WTC11 (cell line): ENCODE results near the gene FBP1. TPM values are rescaled to one million over a fixed set of nuclear protein-coding genes. Genes with fewer than 3 reads are reported as not detected.

ENCODE experiments used
- ATAC-seq: fragments of 200-7000 bp; cut with Tn5 transposase; 2 replicates; pipeline ENCODE4 v1.10.0; 2021; ENCODE audit warnings: mild to moderate bottlenecking, moderate library complexity
- CTCF ChIA-PET: fragments of 300-600 bp; sonication (Branson Sonifier 250); formaldehyde crosslinking; loops from one replicate; lab custom pipeline; 2021; ENCODE audit warnings: antibody characterized with exemption; lab: Charles Lee
- POLR2A ChIA-PET: fragments of 350-600 bp; sonication (Branson Sonifier 250); formaldehyde crosslinking; loops from one replicate; lab custom pipeline; 2021; ENCODE audit warnings: antibody characterized with exemption; lab: Charles Lee
- DNase-seq: peaks from one replicate; pipeline ENCODE4 v3.0.0; 2021; ENCODE audit warnings: low spot score
- H3K27ac Mint-ChIP-seq: 2 replicates; pipeline ENCODE4 v1.8.0; 2021; ENCODE audit warnings: mixed read lengths
- H3K27me3 Mint-ChIP-seq: 2 replicates; pipeline ENCODE4 v1.8.0; 2021; ENCODE audit warnings: low read depth, mild to moderate bottlenecking, moderate library complexity, mixed read lengths
- H3K36me3 Mint-ChIP-seq: 2 replicates; pipeline ENCODE4 v1.8.0; 2021; ENCODE audit warnings: mixed read lengths
- H3K4me1 Mint-ChIP-seq: 2 replicates; pipeline ENCODE4 v1.8.0; 2022; ENCODE audit warnings: mixed read lengths
- H3K4me3 Mint-ChIP-seq: 2 replicates; pipeline ENCODE4 v1.8.0; 2021; ENCODE audit warnings: mild to moderate bottlenecking, moderate library complexity, mixed read lengths
- H3K9me3 Mint-ChIP-seq: 2 replicates; pipeline ENCODE4 v1.8.0; 2021; ENCODE audit warnings: mixed read lengths
- ATF1 ChIP-seq: sonication (generic); formaldehyde crosslinking; IDR thresholded peaks from 2 replicates; pipeline ENCODE4 v1.8.1; 2023; ENCODE audit warnings: mild to moderate bottlenecking, moderate library complexity, missing genetic modification reagents
- CREM ChIP-seq: sonication (generic); formaldehyde crosslinking; IDR thresholded peaks from 2 replicates; pipeline ENCODE4 v1.8.1; 2022; ENCODE audit warnings: mild to moderate bottlenecking, missing genetic modification reagents, moderate library complexity
- ELF4 ChIP-seq: sonication (generic); formaldehyde crosslinking; IDR thresholded peaks from 2 replicates; pipeline ENCODE4 v1.8.1; 2022; ENCODE audit warnings: low read depth, mild to moderate bottlenecking, moderate library complexity, missing genetic modification reagents
- ESRRA ChIP-seq: sonication (generic); formaldehyde crosslinking; IDR thresholded peaks from 2 replicates; pipeline ENCODE4 v1.8.1; 2022; ENCODE audit warnings: mild to moderate bottlenecking, missing genetic modification reagents, borderline replicate concordance
- ETV6 ChIP-seq: sonication (generic); formaldehyde crosslinking; IDR thresholded peaks from 2 replicates; pipeline ENCODE4 v1.8.1; 2022; ENCODE audit warnings: mild to moderate bottlenecking, missing genetic modification reagents
- MYBL2 ChIP-seq: sonication (generic); formaldehyde crosslinking; IDR thresholded peaks from 2 replicates; pipeline ENCODE4 v1.8.1; 2023; ENCODE audit warnings: mild to moderate bottlenecking, moderate library complexity, missing genetic modification reagents
- OVOL2 ChIP-seq: fragments of 250-450 bp; sonication (Bioruptor Pico); IDR thresholded peaks from 2 replicates; pipeline ENCODE4 v1.9.0; 2021; ENCODE audit warnings: mild to moderate bottlenecking, borderline replicate concordance
- RORB ChIP-seq: fragments of 250-450 bp; sonication (Bioruptor Pico); IDR thresholded peaks from 2 replicates; pipeline ENCODE4 v1.9.0; 2021; ENCODE audit warnings: mild to moderate bottlenecking
- TEAD1 ChIP-seq: sonication (generic); formaldehyde crosslinking; IDR thresholded peaks from 2 replicates; pipeline ENCODE4 v1.8.0; 2022; ENCODE audit warnings: mild to moderate bottlenecking, missing genetic modification reagents
- TEAD4 ChIP-seq: sonication (generic); formaldehyde crosslinking; IDR thresholded peaks from 2 replicates; pipeline ENCODE4 v1.8.0; 2022; ENCODE audit warnings: mild to moderate bottlenecking, missing genetic modification reagents
- ZBTB43 ChIP-seq: sonication (generic); formaldehyde crosslinking; IDR thresholded peaks from 2 replicates; pipeline ENCODE4 v1.8.1; 2023; ENCODE audit warnings: mild to moderate bottlenecking, missing genetic modification reagents
- ZNF317 ChIP-seq: sonication (generic); formaldehyde crosslinking; IDR thresholded peaks from 2 replicates; pipeline ENCODE4 v1.8.1; 2023; ENCODE audit warnings: low read depth, mild to moderate bottlenecking, moderate library complexity, missing genetic modification reagents, borderline replicate concordance
- ZNF416 ChIP-seq: fragments of 250-450 bp; sonication (Bioruptor Pico); IDR thresholded peaks from 2 replicates; pipeline ENCODE4 v1.9.0; 2021; ENCODE audit warnings: mild to moderate bottlenecking, inconsistent platforms
- ZNF425 ChIP-seq: fragments of 250-450 bp; sonication (Bioruptor Pico); conservative IDR thresholded peaks from 2 replicates; pipeline ENCODE4 v1.9.0; 2021; ENCODE audit warnings: mild to moderate bottlenecking
- ZNF512 ChIP-seq: sonication (generic); formaldehyde crosslinking; IDR thresholded peaks from 2 replicates; pipeline ENCODE4 v1.8.1; 2022; ENCODE audit warnings: missing genetic modification reagents, borderline replicate concordance
- ZNF532 ChIP-seq: fragments of 250-450 bp; sonication (Bioruptor Pico); IDR thresholded peaks from 2 replicates; pipeline ENCODE4 v1.9.0; 2021; ENCODE audit warnings: mild to moderate bottlenecking, borderline replicate concordance
- total RNA-seq: library from RNA; stranded (reverse); gene quantifications from 3 replicates; pipeline ENCODE4 v1.2.3, GENCODE V29; 2021
- TF ChIP-seq, protein P1 (sequence below): sonication (generic); formaldehyde crosslinking; conservative IDR thresholded peaks from 2 replicates; pipeline ENCODE4 v1.8.1; 2022; ENCODE audit warnings: mild to moderate bottlenecking, missing genetic modification reagents
- TF ChIP-seq, protein P2 (sequence below): fragments of 250-450 bp; sonication (Bioruptor Pico); IDR thresholded peaks from 2 replicates; pipeline ENCODE4 v1.9.0; 2021; ENCODE audit warnings: mild to moderate bottlenecking
- TF ChIP-seq, protein P3 (sequence below): sonication (generic); formaldehyde crosslinking; conservative IDR thresholded peaks from 2 replicates; pipeline ENCODE4 v1.8.1; 2023; ENCODE audit warnings: mild to moderate bottlenecking, low read depth, missing genetic modification reagents, moderate library complexity

Gene FBP1
- total RNA-seq, 1 experiment from 2014 or later = 6.4 TPM

- TF ChIP-seq, protein P1, sequence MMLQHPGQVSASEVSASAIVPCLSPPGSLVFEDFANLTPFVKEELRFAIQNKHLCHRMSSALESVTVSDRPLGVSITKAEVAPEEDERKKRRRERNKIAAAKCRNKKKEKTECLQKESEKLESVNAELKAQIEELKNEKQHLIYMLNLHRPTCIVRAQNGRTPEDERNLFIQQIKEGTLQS (CRISPR knock-in tag) = no peak
- TF ChIP-seq ETV6 = no peak
- no peak for TF ChIP-seq RORB (CRISPR knock-in tag)
- TF ChIP-seq ESRRA = no peak
Measured at GRCh38 chr9:94586316-94586715, 53.0 kb downstream of the FBP1 start (continued).

GRCh38 chr9:94584555-94584954 lies 54.8 kb downstream of the FBP1 start:
- H3K27ac Mint-ChIP-seq = no peak overlapping the region

More at GRCh38 chr9:94584555-94584954, 54.8 kb downstream of the FBP1 start:
- TF ChIP-seq ATF1 (CRISPR knock-in tag) = no peak
- no peak for TF ChIP-seq CREM (CRISPR knock-in tag)
- no peak for TF ChIP-seq MYBL2 (CRISPR knock-in tag)
- TF ChIP-seq ZNF425 (CRISPR knock-in tag) = no peak
- no peak for TF ChIP-seq ZNF317
- no peak for TF ChIP-seq TEAD1 (CRISPR knock-in tag)
- TF ChIP-seq, protein P2, sequence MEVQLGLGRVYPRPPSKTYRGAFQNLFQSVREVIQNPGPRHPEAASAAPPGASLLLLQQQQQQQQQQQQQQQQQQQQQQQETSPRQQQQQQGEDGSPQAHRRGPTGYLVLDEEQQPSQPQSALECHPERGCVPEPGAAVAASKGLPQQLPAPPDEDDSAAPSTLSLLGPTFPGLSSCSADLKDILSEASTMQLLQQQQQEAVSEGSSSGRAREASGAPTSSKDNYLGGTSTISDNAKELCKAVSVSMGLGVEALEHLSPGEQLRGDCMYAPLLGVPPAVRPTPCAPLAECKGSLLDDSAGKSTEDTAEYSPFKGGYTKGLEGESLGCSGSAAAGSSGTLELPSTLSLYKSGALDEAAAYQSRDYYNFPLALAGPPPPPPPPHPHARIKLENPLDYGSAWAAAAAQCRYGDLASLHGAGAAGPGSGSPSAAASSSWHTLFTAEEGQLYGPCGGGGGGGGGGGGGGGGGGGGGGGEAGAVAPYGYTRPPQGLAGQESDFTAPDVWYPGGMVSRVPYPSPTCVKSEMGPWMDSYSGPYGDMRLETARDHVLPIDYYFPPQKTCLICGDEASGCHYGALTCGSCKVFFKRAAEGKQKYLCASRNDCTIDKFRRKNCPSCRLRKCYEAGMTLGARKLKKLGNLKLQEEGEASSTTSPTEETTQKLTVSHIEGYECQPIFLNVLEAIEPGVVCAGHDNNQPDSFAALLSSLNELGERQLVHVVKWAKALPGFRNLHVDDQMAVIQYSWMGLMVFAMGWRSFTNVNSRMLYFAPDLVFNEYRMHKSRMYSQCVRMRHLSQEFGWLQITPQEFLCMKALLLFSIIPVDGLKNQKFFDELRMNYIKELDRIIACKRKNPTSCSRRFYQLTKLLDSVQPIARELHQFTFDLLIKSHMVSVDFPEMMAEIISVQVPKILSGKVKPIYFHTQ (CRISPR knock-in tag) = no peak
- no peak for TF ChIP-seq ZBTB43
- TF ChIP-seq, protein P3, sequence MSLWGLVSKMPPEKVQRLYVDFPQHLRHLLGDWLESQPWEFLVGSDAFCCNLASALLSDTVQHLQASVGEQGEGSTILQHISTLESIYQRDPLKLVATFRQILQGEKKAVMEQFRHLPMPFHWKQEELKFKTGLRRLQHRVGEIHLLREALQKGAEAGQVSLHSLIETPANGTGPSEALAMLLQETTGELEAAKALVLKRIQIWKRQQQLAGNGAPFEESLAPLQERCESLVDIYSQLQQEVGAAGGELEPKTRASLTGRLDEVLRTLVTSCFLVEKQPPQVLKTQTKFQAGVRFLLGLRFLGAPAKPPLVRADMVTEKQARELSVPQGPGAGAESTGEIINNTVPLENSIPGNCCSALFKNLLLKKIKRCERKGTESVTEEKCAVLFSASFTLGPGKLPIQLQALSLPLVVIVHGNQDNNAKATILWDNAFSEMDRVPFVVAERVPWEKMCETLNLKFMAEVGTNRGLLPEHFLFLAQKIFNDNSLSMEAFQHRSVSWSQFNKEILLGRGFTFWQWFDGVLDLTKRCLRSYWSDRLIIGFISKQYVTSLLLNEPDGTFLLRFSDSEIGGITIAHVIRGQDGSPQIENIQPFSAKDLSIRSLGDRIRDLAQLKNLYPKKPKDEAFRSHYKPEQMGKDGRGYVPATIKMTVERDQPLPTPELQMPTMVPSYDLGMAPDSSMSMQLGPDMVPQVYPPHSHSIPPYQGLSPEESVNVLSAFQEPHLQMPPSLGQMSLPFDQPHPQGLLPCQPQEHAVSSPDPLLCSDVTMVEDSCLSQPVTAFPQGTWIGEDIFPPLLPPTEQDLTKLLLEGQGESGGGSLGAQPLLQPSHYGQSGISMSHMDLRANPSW (CRISPR knock-in tag) = no peak
- TF ChIP-seq ZNF512 (CRISPR knock-in tag) = no peak
- TF ChIP-seq ZNF416 (CRISPR knock-in tag) = no peak
- TF ChIP-seq OVOL2 (CRISPR knock-in tag) = no peak
- no peak for TF ChIP-seq TEAD4 (CRISPR knock-in tag)
- TF ChIP-seq ELF4 (CRISPR knock-in tag) = no peak
- no peak for TF ChIP-seq ZNF532 (CRISPR knock-in tag)
- Mint-ChIP-seq H3K4me3 (no peak overlapping the region), H3K9me3 (peaks cover 4% of the 10 kb centered on the region), H3K4me1 (no peaks in the 10 kb centered on the region), H3K36me3 (no peaks in the 10 kb centered on the region), H3K27me3 (no peaks in the 10 kb centered on the region)
- CTCF ChIA-PET = no interaction called here
- no peak for ATAC-seq
- POLR2A ChIA-PET = no interaction called here
- no peak for DNase-seq
